Subcutaneous abdominal adipose tissue (tissue), 5 donors: ENCODE data around the gene SLC2A9.

ENCODE experiments used
- H3K27ac ChIP-seq: one replicate; pipeline ENCODE4 v1.7.0; 2013; ENCODE audit warnings: low read depth, mild to moderate bottlenecking, inconsistent platforms, low read length, moderate library complexity
- H3K27me3 ChIP-seq, 5 donors: one replicate each; pipeline ENCODE4 v1.7.0; 2013; ENCODE audit warnings: low read length in 5 of 5, inconsistent platforms in 1 of 5; ENCODE audit not compliant: control insufficient read depth in 5 of 5, insufficient read depth in 4 of 5
- H3K36me3 ChIP-seq, 5 donors: one replicate each; pipeline ENCODE4 v1.7.0; 2013; ENCODE audit warnings: low read length in 5 of 5; ENCODE audit not compliant: control insufficient read depth in 5 of 5, insufficient read depth in 5 of 5
- H3K4me1 ChIP-seq, 5 donors: one replicate each; pipeline ENCODE4 v1.7.0; 2013; ENCODE audit warnings: low read length in 5 of 5, mild to moderate bottlenecking in 3 of 5, moderate library complexity in 1 of 5; ENCODE audit not compliant: control insufficient read depth in 5 of 5, insufficient read depth in 5 of 5
- H3K4me3 ChIP-seq, 5 donors: one replicate each; pipeline ENCODE4 v1.7.0; 2013; ENCODE audit warnings: low read length in 5 of 5, low read depth in 1 of 5
- H3K9ac ChIP-seq, 5 donors: one replicate each; pipeline ENCODE4 v1.7.0; 2013; ENCODE audit warnings: low read length in 5 of 5, mild to moderate bottlenecking in 4 of 5, moderate library complexity in 3 of 5
- H3K9me3 ChIP-seq, 5 donors: one replicate each; pipeline ENCODE4 v1.7.0; 2013; ENCODE audit warnings: low read length in 5 of 5; ENCODE audit not compliant: control insufficient read depth in 5 of 5
- donor health status: healthy.
- donor health status: healthy.
- donor health status: healthy.
- donor health status: healthy.
- donor health status: healthy.

SLC2A9 gene

GRCh38 chr4:10046471-10046870, 25.2 kb upstream of the SLC2A9 start:
- no peaks in the 10 kb centered on the region for H3K9me3 ChIP-seq
- no peak overlapping the region for H3K27ac ChIP-seq
- H3K36me3 ChIP-seq, result no peaks in the 10 kb centered on the region

GRCh38 chr4:10045481-10045880, 24.2 kb upstream of the SLC2A9 start:
- no peak overlapping the region for H3K9ac ChIP-seq
- H3K9me3 ChIP-seq, result no peaks in the 10 kb centered on the region
- H3K27ac ChIP-seq, result no peak overlapping the region
- H3K4me1 ChIP-seq, result peaks cover 0 to 6% (median 0%) of the 10 kb centered on the region in 5 donors
- H3K4me3 ChIP-seq, result no peak overlapping the region
- H3K36me3 ChIP-seq, result no peaks in the 10 kb centered on the region
- H3K27me3 ChIP-seq, result no peaks in the 10 kb centered on the region

More at GRCh38 chr4:10046471-10046870, 25.2 kb upstream of the SLC2A9 start:
- Histone ChIP-seq H3K27me3 (peaks cover 0 to 3% (median 2%) of the 10 kb centered on the region in 5 donors), H3K9ac (no peak overlapping the region), H3K4me1 (peaks cover 0 to 6% (median 0%) of the 10 kb centered on the region in 5 donors), H3K4me3 (no peak overlapping the region)

GRCh38 chr4:10041036-10041435, 19.7 kb upstream of the SLC2A9 start:
- Histone ChIP-seq H3K9me3 (no peaks in the 10 kb centered on the region), H3K27me3 (peaks cover 0 to 4% (median 0%) of the 10 kb centered on the region in 5 donors), H3K4me3 (no peak overlapping the region), H3K4me1 (no peaks in the 10 kb centered on the region), H3K27ac (no peak overlapping the region), H3K9ac (no peak overlapping the region), H3K36me3 (no peaks in the 10 kb centered on the region)

GRCh38 chr4:10040049-10040892, 19.0 kb upstream of the SLC2A9 start:
- no peaks in the 10 kb centered on the region for H3K36me3 ChIP-seq
- H3K9me3 ChIP-seq, result no peaks in the 10 kb centered on the region
- peaks cover 0 to 6% (median 2%) of the 10 kb centered on the region in 5 donors for H3K27me3 ChIP-seq
- H3K4me3 ChIP-seq, result no peak overlapping the region
- H3K27ac ChIP-seq, result no peak overlapping the region
- H3K9ac ChIP-seq, result no peak overlapping the region
- no peaks in the 10 kb centered on the region for H3K4me1 ChIP-seq

- H3K36me3 ChIP-seq, result no peaks in the 10 kb centered on the region
- no peaks in the 10 kb centered on the region for H3K9me3 ChIP-seq
- H3K9ac ChIP-seq, result no peak overlapping the region
- no peak overlapping the region for H3K27ac ChIP-seq
- H3K4me1 ChIP-seq, result peaks cover 4 to 23% (median 18%) of the 10 kb centered on the region in 5 donors
- H3K27me3 ChIP-seq, result peaks cover 0 to 16% (median 7%) of the 10 kb centered on the region in 5 donors
- no peak overlapping the region for H3K4me3 ChIP-seq
Observed at GRCh38 chr4:10036807-10037342, 15.6 kb upstream of the SLC2A9 start.

- H3K36me3 ChIP-seq, result no peaks in the 10 kb centered on the region
Observed at GRCh38 chr4:10035130-10035529, 13.8 kb upstream of the SLC2A9 start.

GRCh38 chr4:10034612-10035104, 13.4 kb upstream of the SLC2A9 start:
- H3K9me3 ChIP-seq, result no peaks in the 10 kb centered on the region
- no peak overlapping the region for H3K4me3 ChIP-seq
- H3K27ac ChIP-seq, result no peak overlapping the region
- H3K9ac ChIP-seq, result no peak overlapping the region
- H3K4me1 ChIP-seq, result peaks cover 5 to 34% (median 24%) of the 10 kb centered on the region in 5 donors
- peaks cover 0 to 16% (median 7%) of the 10 kb centered on the region in 5 donors for H3K27me3 ChIP-seq
- H3K36me3 ChIP-seq, result no peaks in the 10 kb centered on the region

More at GRCh38 chr4:10035130-10035529, 13.8 kb upstream of the SLC2A9 start:
- Histone ChIP-seq H3K9me3 (no peaks in the 10 kb centered on the region), H3K4me3 (no peak overlapping the region), H3K4me1 (peaks cover 5 to 34% (median 24%) of the 10 kb centered on the region in 5 donors), H3K27me3 (peaks cover 0 to 16% (median 7%) of the 10 kb centered on the region in 5 donors), H3K9ac (no peak overlapping the region), H3K27ac (no peak overlapping the region)

GRCh38 chr4:10034136-10034535, 12.8 kb upstream of the SLC2A9 start:
- Histone ChIP-seq H3K9ac (no peak overlapping the region), H3K4me3 (no peak overlapping the region), H3K27me3 (peaks cover 0 to 16% (median 6%) of the 10 kb centered on the region in 5 donors), H3K9me3 (no peaks in the 10 kb centered on the region), H3K27ac (no peak overlapping the region), H3K36me3 (no peaks in the 10 kb centered on the region), H3K4me1 (peaks cover 5 to 34% (median 24%) of the 10 kb centered on the region in 5 donors)

GRCh38 chr4:10033191-10033881, 12.0 kb upstream of the SLC2A9 start:
- no peak overlapping the region for H3K9ac ChIP-seq
- H3K4me1 ChIP-seq, result peaks cover 5 to 34% (median 24%) of the 10 kb centered on the region in 5 donors
- H3K36me3 ChIP-seq, result no peaks in the 10 kb centered on the region
- H3K27me3 ChIP-seq, result peaks cover 3 to 16% (median 5%) of the 10 kb centered on the region in 5 donors
- H3K9me3 ChIP-seq, result no peaks in the 10 kb centered on the region
- H3K27ac ChIP-seq, result no peak overlapping the region
- H3K4me3 ChIP-seq, result no peak overlapping the region
